Ishikawa (cell line): ENCODE data around the gene SH3BP4.

Source experiments
- CEBPB ChIP-seq: IDR thresholded peaks from 2 replicates; pipeline ENCODE4 v1.6.1; 2012
- CREB1 ChIP-seq: IDR thresholded peaks from 2 replicates; pipeline ENCODE4 v1.6.1; 2012; ENCODE audit warnings: low read depth
- EGR1 ChIP-seq: IDR thresholded peaks from 2 replicates; pipeline ENCODE4 v1.6.1; 2012
- EP300 ChIP-seq: IDR thresholded peaks from 2 replicates; pipeline ENCODE4 v1.6.1; 2012; ENCODE audit warnings: borderline replicate concordance
- FOXM1 ChIP-seq: IDR thresholded peaks from 2 replicates; pipeline ENCODE4 v1.6.1; 2012; ENCODE audit warnings: low read depth, borderline replicate concordance
- NFIC ChIP-seq: IDR thresholded peaks from 2 replicates; pipeline ENCODE4 v1.6.1; 2012
- RAD21 ChIP-seq: IDR thresholded peaks from 2 replicates; pipeline ENCODE4 v1.6.1; 2012; ENCODE audit warnings: low read depth
- TAF1 ChIP-seq: IDR thresholded peaks from 2 replicates; pipeline ENCODE4 v1.6.1; 2012; ENCODE audit warnings: low read depth, mild to moderate bottlenecking
- TCF12 ChIP-seq: IDR thresholded peaks from 2 replicates; pipeline ENCODE4 v1.6.1; 2012; ENCODE audit warnings: low read depth
- TEAD4 ChIP-seq: IDR thresholded peaks from 2 replicates; pipeline ENCODE4 v1.6.1; 2012
- USF1 ChIP-seq: IDR thresholded peaks from 2 replicates; pipeline ENCODE4 v1.6.1; 2012
- YY1 ChIP-seq: IDR thresholded peaks from 2 replicates; pipeline ENCODE4 v1.6.1; 2012; ENCODE audit warnings: low read depth
- ZBTB7A ChIP-seq: IDR thresholded peaks from 2 replicates; pipeline ENCODE4 v1.6.1; 2012; ENCODE audit warnings: low read depth
- TF ChIP-seq, protein P1 (sequence below): IDR thresholded peaks from 2 replicates; pipeline ENCODE4 v1.6.1; 2012
- TF ChIP-seq, protein P2 (sequence below): IDR thresholded peaks from 2 replicates; pipeline ENCODE4 v1.6.1; 2012; ENCODE audit warnings: low read depth, mild to moderate bottlenecking

Gene SH3BP4

GRCh38 chr2:234945339-234945873, 6.4 kb upstream of the SH3BP4 start:
- TF ChIP-seq CEBPB: no peak
- TF ChIP-seq YY1: no peak

- TF ChIP-seq YY1: no peak
- no peak for TF ChIP-seq FOXM1
- no peak for TF ChIP-seq RAD21
- no peak for TF ChIP-seq TEAD4
- no peak for TF ChIP-seq CREB1
- TF ChIP-seq, protein P1, sequence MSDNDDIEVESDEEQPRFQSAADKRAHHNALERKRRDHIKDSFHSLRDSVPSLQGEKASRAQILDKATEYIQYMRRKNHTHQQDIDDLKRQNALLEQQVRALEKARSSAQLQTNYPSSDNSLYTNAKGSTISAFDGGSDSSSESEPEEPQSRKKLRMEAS: no peak
- TF ChIP-seq, protein P2, sequence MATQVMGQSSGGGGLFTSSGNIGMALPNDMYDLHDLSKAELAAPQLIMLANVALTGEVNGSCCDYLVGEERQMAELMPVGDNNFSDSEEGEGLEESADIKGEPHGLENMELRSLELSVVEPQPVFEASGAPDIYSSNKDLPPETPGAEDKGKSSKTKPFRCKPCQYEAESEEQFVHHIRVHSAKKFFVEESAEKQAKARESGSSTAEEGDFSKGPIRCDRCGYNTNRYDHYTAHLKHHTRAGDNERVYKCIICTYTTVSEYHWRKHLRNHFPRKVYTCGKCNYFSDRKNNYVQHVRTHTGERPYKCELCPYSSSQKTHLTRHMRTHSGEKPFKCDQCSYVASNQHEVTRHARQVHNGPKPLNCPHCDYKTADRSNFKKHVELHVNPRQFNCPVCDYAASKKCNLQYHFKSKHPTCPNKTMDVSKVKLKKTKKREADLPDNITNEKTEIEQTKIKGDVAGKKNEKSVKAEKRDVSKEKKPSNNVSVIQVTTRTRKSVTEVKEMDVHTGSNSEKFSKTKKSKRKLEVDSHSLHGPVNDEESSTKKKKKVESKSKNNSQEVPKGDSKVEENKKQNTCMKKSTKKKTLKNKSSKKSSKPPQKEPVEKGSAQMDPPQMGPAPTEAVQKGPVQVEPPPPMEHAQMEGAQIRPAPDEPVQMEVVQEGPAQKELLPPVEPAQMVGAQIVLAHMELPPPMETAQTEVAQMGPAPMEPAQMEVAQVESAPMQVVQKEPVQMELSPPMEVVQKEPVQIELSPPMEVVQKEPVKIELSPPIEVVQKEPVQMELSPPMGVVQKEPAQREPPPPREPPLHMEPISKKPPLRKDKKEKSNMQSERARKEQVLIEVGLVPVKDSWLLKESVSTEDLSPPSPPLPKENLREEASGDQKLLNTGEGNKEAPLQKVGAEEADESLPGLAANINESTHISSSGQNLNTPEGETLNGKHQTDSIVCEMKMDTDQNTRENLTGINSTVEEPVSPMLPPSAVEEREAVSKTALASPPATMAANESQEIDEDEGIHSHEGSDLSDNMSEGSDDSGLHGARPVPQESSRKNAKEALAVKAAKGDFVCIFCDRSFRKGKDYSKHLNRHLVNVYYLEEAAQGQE: no peak
- no peak for TF ChIP-seq TAF1
- no peak for TF ChIP-seq CEBPB
- TF ChIP-seq USF1: no peak
- no peak for TF ChIP-seq EGR1
- TF ChIP-seq TCF12: no peak
- no peak for TF ChIP-seq ZBTB7A
- TF ChIP-seq NFIC: no peak
Observed at GRCh38 chr2:234947556-234947955, 4.3 kb upstream of the SH3BP4 start.

GRCh38 chr2:234949762-234950434, 1.9 kb upstream of the SH3BP4 start:
- TF ChIP-seq TAF1: no peak
- TF ChIP-seq FOXM1: no peak
- TF ChIP-seq, protein P2: no peak
- TF ChIP-seq CREB1: no peak
- TF ChIP-seq TEAD4: no peak
- TF ChIP-seq EP300: no peak
- TF ChIP-seq TCF12: no peak
- no peak for TF ChIP-seq USF1
- no peak for TF ChIP-seq CEBPB
- no peak for TF ChIP-seq YY1
- no peak for TF ChIP-seq NFIC
- TF ChIP-seq ZBTB7A: no peak
- TF ChIP-seq RAD21: no peak
- TF ChIP-seq EGR1: no peak
- TF ChIP-seq, protein P1: no peak

- TF ChIP-seq CEBPB (no peak), CREB1 (no peak), USF1 (no peak), TAF1 (no peak), YY1 (no peak), TEAD4 (no peak), FOXM1 (no peak), RAD21 (no peak), ZBTB7A (no peak), EP300 (no peak), TCF12 (no peak), NFIC (no peak), EGR1 (no peak)
- TF ChIP-seq, protein P1: no peak
- TF ChIP-seq, protein P2: no peak
Observed at GRCh38 chr2:234950435-234950729, 1.4 kb upstream of the SH3BP4 start.
